ENCODE measurements around the gene RPL18A.

RPL18A gene

GRCh38 chr19:17841810-17842662 is 17.7 kb upstream of the RPL18A start:
- peak; percentile 98 for DNase-seq (ENCODE audit: low spot score)

DNA sequence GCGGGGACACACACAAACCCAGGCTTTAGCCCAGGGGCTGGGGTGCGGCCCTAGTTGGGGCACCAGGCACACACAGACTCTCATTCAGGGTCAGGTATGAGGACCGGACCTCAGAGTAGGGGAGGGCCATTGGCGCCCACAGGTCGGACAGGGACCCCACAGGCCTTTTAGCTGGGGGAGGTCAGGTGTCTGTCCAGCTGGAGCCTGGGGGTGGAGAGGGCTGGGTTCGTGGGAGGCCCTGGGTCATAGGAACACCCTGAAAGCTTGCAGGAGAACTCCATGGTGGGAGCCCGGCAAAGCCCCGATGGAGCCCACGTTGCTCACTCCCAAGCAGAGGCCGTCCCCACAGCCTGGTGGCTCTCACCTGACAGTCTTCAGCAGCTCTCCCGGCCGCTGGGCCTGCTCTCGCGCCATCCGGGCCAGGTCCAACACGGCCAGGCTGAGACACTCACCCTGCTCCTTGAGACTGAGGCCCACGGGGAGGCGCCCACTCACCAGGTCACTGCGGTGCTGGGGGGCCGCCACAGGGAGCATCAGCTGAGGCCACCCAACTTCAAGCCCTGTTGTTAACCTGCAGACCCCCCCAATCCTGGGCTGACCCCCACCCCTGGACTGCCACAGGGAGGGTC is 16.9 kb upstream of the RPL18A start:
- no peak for DNase-seq (ENCODE audit: low spot score)

DNA sequence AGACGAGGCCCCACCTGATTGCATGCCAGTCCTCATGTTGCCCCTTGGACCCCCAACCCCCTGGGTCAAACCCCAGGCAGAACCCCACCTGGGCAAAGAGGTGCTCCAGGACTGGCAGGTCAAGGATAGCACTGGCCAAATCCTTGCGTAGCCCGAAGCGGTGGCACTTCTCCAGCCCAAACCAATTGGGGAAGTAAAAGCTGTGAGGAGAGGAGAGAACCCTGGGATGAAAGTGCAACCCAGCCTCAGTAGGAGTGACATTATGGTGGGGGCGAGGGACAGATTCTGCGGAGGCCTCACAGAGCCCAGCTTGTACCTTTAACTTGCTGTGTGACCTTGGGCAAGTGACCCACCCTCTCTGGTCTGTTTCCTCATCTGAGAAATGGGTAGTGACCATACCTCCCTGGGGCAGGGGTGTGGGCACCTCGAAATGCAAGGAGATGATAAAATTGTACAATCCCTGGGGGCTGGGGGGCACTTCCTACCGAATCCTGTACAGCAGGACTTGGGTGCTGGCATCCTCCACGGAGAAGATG is 16.4 kb upstream of the RPL18A start:
- no peak for DNase-seq (ENCODE audit: low spot score)

DNA sequence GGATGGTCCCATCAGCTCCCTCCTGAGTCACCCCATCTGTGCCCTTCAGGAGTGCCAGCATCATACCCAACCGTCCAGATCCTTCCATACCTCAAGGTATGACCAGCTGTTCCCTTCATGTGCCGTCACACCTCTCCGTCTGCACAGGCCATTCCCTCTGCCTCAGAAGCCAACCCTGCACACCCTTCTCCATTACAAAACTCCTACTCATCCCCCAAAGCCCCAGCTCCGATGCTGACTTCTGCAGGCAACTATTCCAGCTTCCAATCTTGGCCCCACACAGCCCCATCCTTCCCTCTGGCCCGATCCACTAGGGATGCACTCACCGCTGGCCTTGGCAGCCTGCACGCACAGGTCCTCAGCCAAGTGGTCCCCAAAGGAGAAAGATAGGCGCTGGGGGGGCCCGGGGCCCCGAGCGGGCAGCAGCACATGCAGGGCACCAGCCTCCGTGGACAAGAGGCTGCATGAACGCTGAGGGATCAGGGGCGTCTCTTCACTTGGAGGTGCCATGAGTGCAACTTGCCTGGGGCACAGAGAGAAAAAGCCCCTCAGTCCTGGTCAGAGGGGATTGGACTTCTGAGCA is 15.7 kb upstream of the RPL18A start:
- no peak for DNase-seq (ENCODE audit: low spot score)

DNA sequence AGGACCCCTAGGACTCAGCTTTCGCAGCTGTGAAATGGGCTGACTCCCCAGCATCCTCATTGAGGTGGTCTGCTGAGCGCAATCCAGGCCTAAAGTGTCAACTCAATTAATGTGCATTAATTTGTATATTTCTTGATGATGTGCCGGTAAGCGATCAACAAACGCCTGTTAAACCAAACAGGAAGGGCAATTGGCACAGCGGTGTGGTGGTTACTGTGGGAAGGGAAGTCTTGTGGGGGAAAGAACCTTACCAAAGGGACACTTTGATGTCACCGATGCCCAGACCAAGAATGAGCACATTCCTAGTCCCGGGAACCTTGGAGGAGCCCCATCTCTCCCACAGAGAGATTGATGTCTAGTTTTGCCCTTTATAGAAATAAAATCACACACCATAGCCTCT is 13.6 kb upstream of the RPL18A start:
- no peak for DNase-seq (ENCODE audit: low spot score)

- DNase-seq (ENCODE audit: low spot score), result peak; percentile 93
Measured at GRCh38 chr19:17847538-17848366, 12.0 kb upstream of the RPL18A start, which contains the start of gene JAK3. Gene JAK3, minus strand, starts transcription at chr19:17847982. Its CDS starts 3,565 bp downstream, at chr19:17844417.

DNA sequence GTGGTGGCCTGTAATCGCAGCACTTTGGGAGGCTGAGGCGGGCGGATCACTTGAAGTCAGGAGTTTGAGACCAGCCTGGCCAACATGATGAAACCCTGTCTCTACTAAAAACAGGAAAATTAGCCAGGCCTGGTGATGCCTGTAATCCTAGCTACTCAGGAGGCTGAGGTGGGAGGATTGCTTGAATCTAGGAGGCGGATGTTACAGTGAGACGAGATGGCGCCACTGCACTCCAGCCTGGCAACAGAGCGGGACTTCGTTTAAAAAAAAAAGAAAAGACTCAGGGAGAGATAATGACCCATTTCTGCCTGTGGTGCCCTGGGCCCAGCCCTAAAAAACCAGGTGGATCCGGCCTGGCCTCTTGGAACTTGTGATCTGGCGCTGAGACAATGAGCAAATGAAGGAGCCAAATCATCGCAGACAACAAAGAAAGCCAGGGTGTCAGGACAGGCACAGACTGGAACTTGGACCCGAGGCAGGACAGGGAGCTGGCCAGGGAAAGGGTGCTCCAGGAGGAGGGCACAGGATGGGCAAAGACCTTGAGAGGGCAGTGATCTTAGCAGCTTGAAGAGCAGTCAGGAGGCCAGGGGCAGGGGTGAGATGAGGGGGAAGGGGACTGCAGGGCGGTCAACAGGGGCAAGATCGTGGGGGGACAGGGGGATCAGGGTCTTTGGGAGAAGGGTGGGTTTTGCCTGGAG is 11.0 kb upstream of the RPL18A start:
- DNase-seq (ENCODE audit: low spot score), result no peak

DNA sequence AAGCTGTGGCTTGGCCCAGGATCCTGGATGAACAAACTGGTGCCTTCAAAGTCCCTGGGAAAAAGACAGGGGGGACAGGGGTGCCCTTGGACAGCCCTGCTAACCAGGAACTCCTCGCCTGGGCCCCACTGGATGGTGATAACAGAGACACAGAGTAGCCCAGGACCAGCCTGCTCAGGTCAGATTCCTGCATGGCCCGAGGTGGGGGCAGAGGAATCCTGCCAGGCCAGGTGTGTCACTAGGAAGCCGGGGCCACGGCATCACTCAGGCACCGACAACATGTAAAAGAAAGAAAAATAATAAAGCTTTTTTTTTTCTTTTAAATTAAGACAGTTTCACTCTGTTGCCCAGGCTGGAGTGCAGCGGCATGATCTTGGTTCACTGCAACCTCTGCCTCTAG is 5.6 kb upstream of the RPL18A start:
- DNase-seq (ENCODE audit: low spot score), result no peak

DNA sequence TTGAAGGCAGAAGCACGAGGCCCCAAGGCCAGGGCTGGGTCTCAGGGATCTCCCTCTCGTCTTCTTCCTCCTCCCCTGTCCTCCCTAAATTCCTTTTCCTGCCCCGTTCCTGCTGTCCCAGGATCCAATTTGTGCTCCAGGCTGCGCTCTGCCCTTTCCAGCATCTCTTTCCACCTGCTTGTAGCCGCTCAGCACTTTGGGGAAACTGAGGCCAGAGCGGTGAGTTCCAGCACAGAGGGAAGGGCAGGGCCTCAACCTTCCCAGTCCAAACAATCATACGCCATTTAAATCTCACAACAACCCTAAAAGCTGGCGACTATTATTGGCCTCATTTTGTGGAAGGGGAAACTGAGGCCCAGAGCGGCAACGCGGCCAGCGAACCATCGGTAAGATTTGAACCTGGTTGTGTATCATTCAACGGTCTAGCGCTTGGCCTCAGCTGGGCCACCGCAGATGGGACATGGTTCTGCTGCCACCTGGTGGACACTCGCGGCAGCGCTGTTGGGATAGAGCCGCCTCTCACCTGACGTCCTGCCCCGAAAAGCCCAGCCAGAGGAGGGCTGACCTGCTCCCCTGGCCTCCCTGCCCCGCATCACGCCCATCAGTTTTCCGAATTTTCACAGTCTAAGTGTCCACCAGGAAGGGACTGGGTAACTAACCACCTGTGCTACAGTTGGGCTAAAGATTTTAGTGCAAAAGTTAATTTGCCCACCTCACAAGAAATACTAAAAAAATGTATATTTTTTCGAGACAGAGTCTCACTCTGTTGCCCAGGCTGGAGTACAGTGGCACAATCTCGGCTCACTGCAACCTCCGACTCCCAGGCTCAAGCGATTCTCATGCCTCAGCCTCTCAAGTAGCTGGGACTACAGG is 4.2 kb upstream of the RPL18A start:
- DNase-seq (ENCODE audit: low spot score), result peak; percentile 92

DNA sequence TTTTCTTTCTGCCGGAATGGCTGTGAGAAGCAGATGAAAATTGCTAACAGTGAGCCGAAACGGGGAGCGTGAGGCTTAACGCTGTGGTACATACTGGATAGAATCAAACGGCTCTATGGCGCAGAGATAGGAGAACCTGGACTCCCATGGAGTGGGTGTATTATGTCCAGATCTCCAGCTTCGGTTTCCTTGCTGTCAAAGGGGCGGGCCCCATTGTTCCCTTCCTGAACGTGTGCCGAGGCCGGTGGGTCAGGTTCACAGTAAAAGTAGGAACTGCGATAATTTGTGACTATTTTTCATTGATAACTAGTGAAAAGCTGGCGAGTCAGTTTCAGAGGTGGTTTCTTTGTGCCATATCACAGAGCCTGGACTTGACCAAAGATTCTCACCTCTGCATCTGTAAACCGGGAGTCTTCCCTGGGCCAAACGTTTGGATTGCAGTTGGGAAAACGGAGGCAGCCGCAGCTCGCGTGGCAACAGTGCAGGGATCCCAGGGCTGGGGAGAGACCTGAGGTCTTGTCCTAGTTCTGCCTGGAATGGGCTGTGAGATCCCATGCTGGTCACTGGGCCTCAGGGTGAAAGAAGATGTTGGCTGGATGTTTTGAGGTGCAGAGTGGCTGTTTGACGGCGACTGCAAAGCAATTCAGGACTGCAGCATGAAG is 752 bp downstream of the RPL18A start:
- no peak for DNase-seq (ENCODE audit: low spot score)

- no peak for DNase-seq (ENCODE audit: low spot score)
Measured at GRCh38 chr19:17860993-17861360, 1.3 kb downstream of the RPL18A start.

- no peak for DNase-seq (ENCODE audit: low spot score)
Measured at GRCh38 chr19:17861542-17862402, 2.1 kb downstream of the RPL18A start.

- DNase-seq (ENCODE audit: low spot score), result no peak
Measured at GRCh38 chr19:17862711-17863519, 3.2 kb downstream of the RPL18A start.

- DNase-seq (ENCODE audit: low spot score), result no peak
Measured at GRCh38 chr19:17863520-17864182, 3.9 kb downstream of the RPL18A start.

GRCh38 chr19:17865364-17866311 is 5.9 kb downstream of the RPL18A start:
- DNase-seq (ENCODE audit: low spot score), result no peak

DNA sequence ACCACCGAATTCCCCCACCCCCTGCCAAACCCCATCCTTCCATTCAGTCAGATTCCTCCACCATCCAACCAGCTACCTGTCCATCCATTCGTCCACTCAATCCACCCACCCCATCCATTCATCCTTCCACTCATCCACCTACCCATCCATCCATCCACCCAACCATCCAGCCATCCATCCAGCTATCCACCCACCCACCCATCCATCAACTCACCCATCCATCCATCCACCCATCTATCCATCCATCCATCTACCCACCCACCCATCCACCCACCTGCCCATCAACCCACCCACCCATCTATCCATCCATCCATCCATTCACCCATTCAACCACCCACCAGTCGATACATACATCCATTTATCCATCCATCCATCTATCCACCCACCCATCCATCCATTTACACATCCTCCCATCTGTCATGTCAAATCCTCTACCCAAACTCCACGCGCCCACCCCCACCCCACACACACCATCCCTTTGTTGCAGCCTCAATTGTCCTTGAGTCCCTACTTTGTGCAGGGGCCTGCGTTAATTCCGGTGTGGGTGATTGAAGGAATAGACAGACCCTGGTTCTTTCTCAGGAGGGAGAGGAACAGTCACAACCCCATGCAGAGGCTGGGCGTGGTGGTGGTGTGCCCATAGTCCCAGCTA is 6.7 kb downstream of the RPL18A start:
- DNase-seq (ENCODE audit: low spot score), result no peak

Data from ecto neural progenitor cell (in vitro differentiated cells).